HG02840 (cell line): ENCODE data around the gene GRIN2C.

Source experiments
- ATAC-seq: cut with Tn5 transposase; IDR thresholded peaks from one replicate; pipeline ENCODE4 v1.9.1; 2021; ENCODE audit warnings: mild to moderate bottlenecking, moderate library complexity, moderate number of reproducible peaks; ENCODE audit not compliant: unreplicated experiment, low FRiP score

The GRIN2C gene

GRCh38 chr17:74804683-74805082, 55.0 kb downstream of the GRIN2C start:
- no peak for ATAC-seq

DNA sequence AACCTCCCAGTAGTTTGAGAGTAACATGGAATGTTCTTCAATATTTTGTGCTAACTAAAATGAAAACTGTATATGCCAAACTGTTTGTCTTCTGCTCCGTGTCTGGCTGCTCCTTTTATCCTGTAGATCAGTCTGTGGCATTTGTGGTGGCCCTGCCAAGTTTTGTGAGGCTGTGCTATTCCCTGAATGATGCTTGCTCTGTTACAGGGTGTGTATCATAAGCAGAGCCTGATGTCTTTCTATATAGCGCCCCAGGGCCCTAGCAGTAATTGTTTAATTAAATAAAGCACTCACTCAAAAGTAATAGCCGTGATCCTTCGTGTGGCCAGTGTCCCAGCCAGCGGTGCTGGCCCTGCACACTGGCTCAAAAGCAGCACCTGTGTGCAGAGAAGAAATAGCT, 55.7 kb downstream of the GRIN2C start:
- ATAC-seq: no peak

DNA sequence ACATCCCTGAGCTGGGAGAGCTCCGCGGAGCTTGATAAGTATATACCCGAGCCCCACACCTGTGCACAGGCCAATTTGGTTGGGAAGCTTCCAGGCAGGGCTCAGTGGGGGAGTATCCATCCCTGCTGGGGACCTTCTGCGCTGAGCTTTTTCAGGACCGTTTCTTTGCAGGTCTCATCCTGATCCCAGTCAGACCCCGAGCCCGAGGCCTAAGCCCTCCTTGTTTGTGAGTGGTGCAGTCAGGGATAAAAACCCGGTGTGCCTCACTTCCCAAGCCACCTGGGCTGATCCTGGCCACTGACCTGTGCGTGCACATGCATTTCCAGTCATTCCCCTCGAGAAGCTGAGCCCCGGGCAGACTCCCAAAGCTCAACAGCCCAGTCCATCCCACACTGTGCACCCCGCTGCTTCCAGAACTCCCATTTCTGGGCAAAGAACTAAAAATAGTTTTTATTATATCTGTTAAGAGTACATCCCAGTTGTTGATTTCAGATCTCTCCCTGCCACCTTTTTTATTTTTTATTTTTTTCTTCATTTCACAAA, 56.2 kb downstream of the GRIN2C start:
- ATAC-seq: no peak

GRCh38 chr17:74801896-74802295, 57.8 kb downstream of the GRIN2C start:
- no peak for ATAC-seq

GRCh38 chr17:74800531-74800930, 59.2 kb downstream of the GRIN2C start:
- ATAC-seq: no peak

DNA sequence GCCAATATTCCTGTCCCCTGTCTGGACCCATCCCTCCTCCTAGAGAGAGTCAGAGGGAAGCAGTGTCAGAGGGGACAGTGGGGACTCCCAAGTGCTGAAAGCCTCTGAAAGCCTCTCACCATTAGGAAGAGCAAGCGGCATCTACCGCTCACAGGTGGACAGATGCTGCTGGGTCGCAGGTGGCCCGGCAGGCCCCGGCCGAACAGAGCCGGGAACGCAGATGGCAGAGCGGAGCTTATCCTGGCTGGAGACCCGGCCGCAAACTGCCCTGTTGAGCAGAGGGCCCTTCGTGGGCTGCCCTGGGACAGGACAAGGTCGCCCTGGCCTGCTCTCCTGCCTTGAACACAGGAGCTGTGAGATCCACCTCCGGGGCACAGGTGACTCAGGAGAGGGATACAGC, 60.6 kb downstream of the GRIN2C start:
- ATAC-seq: no peak

DNA sequence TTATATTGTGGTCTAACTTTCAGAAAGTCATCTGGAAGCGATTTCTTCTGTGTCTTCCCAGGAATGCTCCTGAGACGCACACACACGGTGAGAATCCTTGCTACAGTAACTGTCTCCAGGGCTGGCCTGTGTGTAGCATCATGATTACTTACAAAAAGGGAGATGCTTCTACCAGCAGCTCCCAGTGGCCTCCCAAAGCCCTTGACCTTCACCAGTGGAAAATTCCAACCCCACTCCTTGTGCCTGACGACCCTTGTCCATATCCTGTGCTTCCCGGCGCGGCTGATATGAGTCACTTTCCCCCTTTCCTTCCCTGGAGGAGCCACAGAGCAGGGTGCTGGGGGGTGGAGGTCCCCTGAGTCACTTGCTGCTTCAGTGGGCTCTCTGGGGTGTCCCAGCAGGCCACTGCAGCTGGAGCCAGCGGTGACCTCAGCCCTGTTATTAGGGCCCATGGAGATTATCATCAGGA, 61.4 kb downstream of the GRIN2C start:
- no peak for ATAC-seq

- ATAC-seq: no peak
Measured at GRCh38 chr17:74797824-74798223, 61.9 kb downstream of the GRIN2C start.

DNA sequence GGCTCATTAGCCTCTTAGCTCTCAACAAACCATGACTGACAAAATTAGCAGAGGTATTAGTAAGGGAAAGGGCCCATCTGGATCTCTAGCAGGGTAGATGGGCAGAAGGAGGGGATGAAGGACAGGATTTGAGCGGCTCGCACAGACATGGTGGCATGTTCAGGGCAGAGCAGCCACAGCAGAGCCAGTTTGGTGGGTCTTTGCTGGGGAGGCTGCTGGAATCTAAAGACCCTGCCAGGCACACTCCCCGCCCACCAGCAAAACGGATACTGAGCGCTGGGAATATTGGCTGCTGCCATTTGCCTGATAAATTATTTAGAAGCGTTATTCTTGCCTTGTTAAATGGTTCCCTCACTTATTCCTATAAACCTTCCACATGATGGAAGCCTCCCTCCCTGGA, 62.8 kb downstream of the GRIN2C start:
- no peak for ATAC-seq

GRCh38 chr17:74796211-74796610, 63.5 kb downstream of the GRIN2C start:
- ATAC-seq: no peak

DNA sequence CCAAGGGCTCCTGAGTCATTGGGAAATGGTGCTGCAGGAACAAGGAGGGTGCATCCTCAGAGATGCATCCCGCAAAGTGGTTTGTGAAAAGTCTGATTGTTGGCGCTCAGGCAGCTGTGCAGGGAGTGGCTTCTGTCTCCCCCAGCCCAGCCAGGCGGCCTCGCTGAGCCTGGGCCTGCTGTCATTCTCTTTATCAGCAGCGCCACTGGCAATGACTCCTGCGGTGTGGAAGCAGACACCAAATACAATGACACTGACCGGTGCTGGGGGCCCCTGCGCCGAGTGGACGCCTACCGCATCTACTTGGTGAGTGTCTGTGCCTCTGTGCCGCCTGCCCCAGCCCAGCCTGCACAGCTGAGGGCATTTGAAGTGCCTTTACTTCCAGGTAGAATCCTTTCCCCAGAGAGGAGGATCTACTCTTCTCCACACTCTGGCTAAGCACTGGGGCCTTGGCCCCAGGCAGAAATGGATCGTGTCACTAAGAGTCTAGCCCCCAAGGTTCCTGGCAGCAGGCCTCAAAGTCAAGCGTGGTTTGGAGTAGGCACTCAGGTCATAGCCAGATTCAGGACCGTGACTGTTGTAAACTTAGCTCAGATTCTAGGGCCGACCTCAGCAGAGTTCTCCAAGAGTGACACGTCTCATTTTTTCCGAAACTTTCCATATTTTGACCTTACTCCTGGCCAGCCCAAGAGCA, 64.2 kb downstream of the GRIN2C start:
- no peak for ATAC-seq

DNA sequence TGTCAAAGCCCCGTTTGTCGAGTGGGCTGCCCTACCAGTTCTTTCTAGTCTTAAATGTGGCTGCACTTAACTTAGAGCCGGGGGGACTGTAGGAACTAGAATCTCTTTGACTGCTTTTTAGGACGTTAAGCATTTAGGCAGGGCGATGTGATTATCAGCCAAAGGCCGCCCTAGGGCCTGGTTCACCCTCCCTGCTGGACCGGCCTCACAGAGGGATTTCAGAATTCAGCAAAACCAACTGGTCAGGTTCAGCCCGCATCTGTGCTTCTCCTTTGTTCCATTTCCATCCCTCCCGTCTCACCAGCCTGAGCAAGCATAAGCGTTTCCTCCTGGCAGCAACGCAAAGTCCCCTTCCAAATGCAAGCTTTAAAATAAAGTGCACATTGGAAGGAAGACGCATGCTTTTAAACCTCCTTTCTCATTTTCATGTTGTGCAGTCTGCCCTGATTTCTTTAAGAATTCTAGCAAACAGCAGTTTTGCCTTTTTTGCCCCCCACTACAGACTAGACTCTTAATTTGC, 67.0 kb downstream of the GRIN2C start:
- ATAC-seq: no peak
